Measurements from ENCODE around the gene CALR3. TPM values are rescaled to one million over a fixed set of nuclear protein-coding genes. Genes with fewer than 3 reads are reported as not detected.
"Not testable (repeated sequence)": the region's sequence is repeated elsewhere in the genome, so short reads cannot be mapped to it uniquely, and the experiment has no call there.

Gene CALR3
- total RNA-seq, 2 experiments from 2014 or later: not detected

- peak; percentile 51 for DNase-seq
- Mint-ChIP-seq H3K27ac (no peak overlapping the region), H3K4me3 (peak overlapping the region; percentile 87), H3K9me3 (peaks cover 2% of the 10 kb centered on the region), H3K4me1 (ENCODE audit: low read depth) (peaks cover 42% of the 10 kb centered on the region), H3K27me3 (ENCODE audit: low read depth) (no peaks in the 10 kb centered on the region), H3K36me3 (ENCODE audit: low read depth) (peaks cover 2% of the 10 kb centered on the region)
- CTCF ChIA-PET: interaction anchor here (0.9 to 1.4 kb wide), 3 partner anchors 29 to 85 kb away, joined by 3 to 4 read pairs (median 3); no protein-coding TSS in a partner anchor
- intact Hi-C loops (cut with micrococcal nuclease): no loop called here
Measured at GRCh38 chr19:16470911-16471811, 24.8 kb downstream of the CALR3 start.

- intact Hi-C loops (cut with micrococcal nuclease): no loop called here
- Mint-ChIP-seq H3K9me3 (peaks cover 2% of the 10 kb centered on the region), H3K36me3 (ENCODE audit: low read depth) (peaks cover 3% of the 10 kb centered on the region), H3K27ac (no peak overlapping the region), H3K4me1 (ENCODE audit: low read depth) (peaks cover 43% of the 10 kb centered on the region), H3K4me3 (peak overlapping the region; percentile 87), H3K27me3 (ENCODE audit: low read depth) (no peaks in the 10 kb centered on the region)
- DNase-seq: no peak
- CTCF ChIA-PET: interaction anchor here (0.7 to 1.4 kb wide), 4 partner anchors 28 to 282 kb away, joined by 3 to 4 read pairs (median 3); no protein-coding TSS in a partner anchor
Measured at GRCh38 chr19:16470541-16470910, 25.4 kb downstream of the CALR3 start.

- DNase-seq: no peak
- Mint-ChIP-seq H3K36me3 (ENCODE audit: low read depth) (peaks cover 4% of the 10 kb centered on the region), H3K4me3 (no peak overlapping the region), H3K9me3 (no peaks in the 10 kb centered on the region), H3K27me3 (ENCODE audit: low read depth) (no peaks in the 10 kb centered on the region), H3K27ac (no peak overlapping the region), H3K4me1 (ENCODE audit: low read depth) (peaks cover 55% of the 10 kb centered on the region)
- intact Hi-C loops (cut with micrococcal nuclease): no loop called here
- CTCF ChIA-PET: interaction anchor here (0.6 kb wide), 1 partner anchor 220 kb away, joined by 3 read pairs; no protein-coding TSS in a partner anchor
Measured at GRCh38 chr19:16467581-16467980, 28.4 kb downstream of the CALR3 start.

GRCh38 chr19:16466802-16467427 is 29.1 kb downstream of the CALR3 start:
- H3K36me3 Mint-ChIP-seq (ENCODE audit: low read depth); H3K27me3 Mint-ChIP-seq (ENCODE audit: low read depth); H3K9me3 Mint-ChIP-seq; H3K4me3 Mint-ChIP-seq; intact Hi-C loops (cut with micrococcal nuclease); CTCF ChIA-PET; H3K27ac Mint-ChIP-seq; DNase-seq: not testable (repeated sequence)
- peaks cover 57% of the 10 kb centered on the region for H3K4me1 Mint-ChIP-seq (ENCODE audit: low read depth)

GRCh38 chr19:16465239-16465638 is 30.7 kb downstream of the CALR3 start:
- intact Hi-C loops (cut with micrococcal nuclease): no loop called here
- Mint-ChIP-seq H3K27me3 (ENCODE audit: low read depth) (no peaks in the 10 kb centered on the region), H3K4me3 (no peak overlapping the region), H3K4me1 (ENCODE audit: low read depth) (peaks cover 50% of the 10 kb centered on the region), H3K9me3 (no peaks in the 10 kb centered on the region), H3K27ac (no peak overlapping the region), H3K36me3 (ENCODE audit: low read depth) (peaks cover 4% of the 10 kb centered on the region)
- no peak for DNase-seq
- CTCF ChIA-PET: interaction anchor here (0.6 kb wide), 2 partner anchors 76 to 255 kb away, joined by 3 to 4 read pairs; no protein-coding TSS in a partner anchor

- Mint-ChIP-seq H3K4me1 (ENCODE audit: low read depth) (peaks cover 49% of the 10 kb centered on the region), H3K27me3 (ENCODE audit: low read depth) (no peaks in the 10 kb centered on the region), H3K27ac (no peak overlapping the region), H3K4me3 (no peak overlapping the region), H3K36me3 (ENCODE audit: low read depth) (peaks cover 4% of the 10 kb centered on the region), H3K9me3 (no peaks in the 10 kb centered on the region)
- CTCF ChIA-PET: interaction anchor here (0.7 kb wide), 1 partner anchor 83 kb away, joined by 3 read pairs; no protein-coding TSS in a partner anchor
- intact Hi-C loops (cut with micrococcal nuclease): no loop called here
- DNase-seq: no peak
Measured at GRCh38 chr19:16463991-16464575, 31.9 kb downstream of the CALR3 start.

GRCh38 chr19:16463341-16463990 is 32.5 kb downstream of the CALR3 start:
- no peak for DNase-seq

GRCh38 chr19:16462757-16463250 is 33.2 kb downstream of the CALR3 start:
- Mint-ChIP-seq H3K4me1 (ENCODE audit: low read depth) (peaks cover 47% of the 10 kb centered on the region), H3K27ac (no peak overlapping the region), H3K4me3 (no peak overlapping the region), H3K36me3 (ENCODE audit: low read depth) (peaks cover 4% of the 10 kb centered on the region), H3K27me3 (ENCODE audit: low read depth) (no peaks in the 10 kb centered on the region), H3K9me3 (no peaks in the 10 kb centered on the region)
- DNase-seq: no peak
- intact Hi-C loops (cut with micrococcal nuclease): no loop called here
- CTCF ChIA-PET: no interaction called here

More at GRCh38 chr19:16463341-16463990, 32.5 kb downstream of the CALR3 start:
- Mint-ChIP-seq H3K4me3 (no peak overlapping the region), H3K27me3 (ENCODE audit: low read depth) (no peaks in the 10 kb centered on the region), H3K4me1 (ENCODE audit: low read depth) (peaks cover 46% of the 10 kb centered on the region), H3K9me3 (no peaks in the 10 kb centered on the region), H3K27ac (no peak overlapping the region), H3K36me3 (ENCODE audit: low read depth) (peaks cover 4% of the 10 kb centered on the region)
- intact Hi-C loops (cut with micrococcal nuclease): no loop called here
- CTCF ChIA-PET: no interaction called here

- Mint-ChIP-seq H3K36me3 (ENCODE audit: low read depth) (peaks cover 4% of the 10 kb centered on the region), H3K4me1 (ENCODE audit: low read depth) (peaks cover 50% of the 10 kb centered on the region), H3K27ac (no peak overlapping the region), H3K27me3 (ENCODE audit: low read depth) (no peaks in the 10 kb centered on the region), H3K4me3 (no peak overlapping the region), H3K9me3 (no peaks in the 10 kb centered on the region)
- CTCF ChIA-PET: no interaction called here
- no peak for DNase-seq
- intact Hi-C loops (cut with micrococcal nuclease): no loop called here
Measured at GRCh38 chr19:16461630-16462051, 34.3 kb downstream of the CALR3 start.

GRCh38 chr19:16460454-16460853 is 35.5 kb downstream of the CALR3 start:
- Mint-ChIP-seq H3K27ac (no peak overlapping the region), H3K27me3 (ENCODE audit: low read depth) (no peaks in the 10 kb centered on the region), H3K4me1 (ENCODE audit: low read depth) (peaks cover 51% of the 10 kb centered on the region), H3K9me3 (no peaks in the 10 kb centered on the region), H3K4me3 (no peak overlapping the region), H3K36me3 (ENCODE audit: low read depth) (peaks cover 1% of the 10 kb centered on the region)
- intact Hi-C loops (cut with micrococcal nuclease): no loop called here
- CTCF ChIA-PET: no interaction called here
- DNase-seq: no peak

- Mint-ChIP-seq H3K4me1 (ENCODE audit: low read depth) (peaks cover 51% of the 10 kb centered on the region), H3K27me3 (ENCODE audit: low read depth) (no peaks in the 10 kb centered on the region), H3K9me3 (no peaks in the 10 kb centered on the region), H3K27ac (no peak overlapping the region), H3K4me3 (no peak overlapping the region), H3K36me3 (ENCODE audit: low read depth) (peaks cover 1% of the 10 kb centered on the region)
- CTCF ChIA-PET: no interaction called here
- DNase-seq: no peak
- intact Hi-C loops (cut with micrococcal nuclease): no loop called here
Measured at GRCh38 chr19:16459680-16460079, 36.3 kb downstream of the CALR3 start.
